Type B pancreatic cell (in vitro differentiated cells): ENCODE results near the gene RSBN1L. TPM values are rescaled to one million over a fixed set of nuclear protein-coding genes. Genes with fewer than 3 reads are reported as not detected.

ENCODE experiments used
- DNase-seq: peaks from one replicate; pipeline ENCODE4 v3.0.0; 2021; ENCODE audit warnings: mixed read lengths; ENCODE audit not compliant: unreplicated experiment; ENCODE audit errors: extremely low spot score
- H3K27ac Mint-ChIP-seq: 2 replicates; pipeline ENCODE4 v1.8.0; 2021; ENCODE audit warnings: mild to moderate bottlenecking, mixed read lengths
- H3K27me3 Mint-ChIP-seq: 2 replicates; pipeline ENCODE4 v1.8.0; 2021; ENCODE audit warnings: mixed read lengths
- H3K36me3 Mint-ChIP-seq: 2 replicates; pipeline ENCODE4 v1.8.0; 2021; ENCODE audit warnings: mixed read lengths
- H3K4me1 Mint-ChIP-seq: one replicate; pipeline ENCODE4 v1.8.0; 2021; ENCODE audit warnings: mixed read lengths; ENCODE audit not compliant: unreplicated experiment
- H3K4me3 Mint-ChIP-seq: 2 replicates; pipeline ENCODE4 v1.8.0; 2021; ENCODE audit warnings: mild to moderate bottlenecking, mixed read lengths
- H3K9me3 Mint-ChIP-seq: 2 replicates; pipeline ENCODE4 v1.8.0; 2021; ENCODE audit warnings: mixed read lengths
- total RNA-seq: library from RNA; stranded (reverse); gene quantifications from 2 replicates; pipeline ENCODE4 v1.2.1, GENCODE V29; 2021; ENCODE audit warnings: low replicate concordance
- TF ChIP-seq, protein P1 (sequence below): fragments of 200-600 bp; sonication (generic); conservative IDR thresholded peaks from 2 replicates; pipeline ENCODE4 v1.5.0; 2021; ENCODE audit warnings: antibody characterized with exemption, mild to moderate bottlenecking

Gene RSBN1L
- total RNA-seq, 1 donor from 2014 or later = 20.4 TPM

- Mint-ChIP-seq H3K4me3 (peak overlapping the region; percentile 93), H3K36me3 (peaks cover 12% of the 10 kb centered on the region), H3K4me1 (peaks cover 27% of the 10 kb centered on the region), H3K9me3 (no peaks in the 10 kb centered on the region), H3K27ac (peak overlapping the region; percentile 92), H3K27me3 (no peaks in the 10 kb centered on the region)
- TF ChIP-seq, protein P1, sequence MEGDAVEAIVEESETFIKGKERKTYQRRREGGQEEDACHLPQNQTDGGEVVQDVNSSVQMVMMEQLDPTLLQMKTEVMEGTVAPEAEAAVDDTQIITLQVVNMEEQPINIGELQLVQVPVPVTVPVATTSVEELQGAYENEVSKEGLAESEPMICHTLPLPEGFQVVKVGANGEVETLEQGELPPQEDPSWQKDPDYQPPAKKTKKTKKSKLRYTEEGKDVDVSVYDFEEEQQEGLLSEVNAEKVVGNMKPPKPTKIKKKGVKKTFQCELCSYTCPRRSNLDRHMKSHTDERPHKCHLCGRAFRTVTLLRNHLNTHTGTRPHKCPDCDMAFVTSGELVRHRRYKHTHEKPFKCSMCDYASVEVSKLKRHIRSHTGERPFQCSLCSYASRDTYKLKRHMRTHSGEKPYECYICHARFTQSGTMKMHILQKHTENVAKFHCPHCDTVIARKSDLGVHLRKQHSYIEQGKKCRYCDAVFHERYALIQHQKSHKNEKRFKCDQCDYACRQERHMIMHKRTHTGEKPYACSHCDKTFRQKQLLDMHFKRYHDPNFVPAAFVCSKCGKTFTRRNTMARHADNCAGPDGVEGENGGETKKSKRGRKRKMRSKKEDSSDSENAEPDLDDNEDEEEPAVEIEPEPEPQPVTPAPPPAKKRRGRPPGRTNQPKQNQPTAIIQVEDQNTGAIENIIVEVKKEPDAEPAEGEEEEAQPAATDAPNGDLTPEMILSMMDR = no peak
- no peak for DNase-seq
Observed at GRCh38 chr7:77796960-77797359, 100.7 kb downstream of the RSBN1L start.

GRCh38 chr7:77797734-77798393 lies 101.6 kb downstream of the RSBN1L start:
- Mint-ChIP-seq H3K4me3 (peak overlapping the region; percentile 93), H3K4me1 (peaks cover 27% of the 10 kb centered on the region), H3K27ac (peak overlapping the region; percentile 92), H3K9me3 (no peaks in the 10 kb centered on the region), H3K27me3 (no peaks in the 10 kb centered on the region), H3K36me3 (peaks cover 12% of the 10 kb centered on the region)
- no peak for DNase-seq
- TF ChIP-seq, protein P1 = no peak

DNA sequence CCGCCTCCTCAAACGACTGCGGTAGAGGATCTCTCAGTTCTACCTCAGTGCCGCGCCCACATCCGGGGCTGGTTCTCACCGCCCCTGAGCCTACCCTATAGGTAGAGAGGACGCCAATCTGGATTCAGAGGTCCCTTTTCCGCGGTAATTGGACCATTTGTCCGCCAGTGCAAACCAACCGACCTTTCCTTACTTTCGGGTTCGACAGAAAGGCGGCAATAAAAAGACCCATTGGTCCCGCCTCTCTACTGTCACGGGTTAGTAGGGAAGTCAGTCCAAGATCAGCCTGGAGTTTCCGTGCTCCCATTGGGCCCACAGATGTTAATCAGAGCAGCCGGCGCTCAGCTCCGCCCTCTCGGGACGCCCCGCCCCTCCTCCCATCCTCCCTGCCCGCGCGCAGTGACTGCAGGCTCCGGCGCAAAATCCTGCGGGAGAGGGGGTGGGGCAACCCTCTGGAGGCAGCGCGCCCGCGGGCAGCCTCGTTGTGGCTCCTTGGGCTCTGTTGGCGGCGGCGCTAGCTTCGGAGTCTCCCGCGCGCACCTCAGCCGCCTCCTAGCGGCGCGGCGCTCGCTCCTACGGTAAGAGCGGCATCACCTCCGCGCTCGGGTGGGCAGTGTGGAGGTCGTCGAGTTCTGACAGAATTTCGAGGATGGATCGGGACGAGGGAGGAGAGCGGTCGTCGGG lies 102.3 kb downstream of the RSBN1L start, which contains the start of the genes PHTF2 and TMEM60:
PHTF2 (plus strand) TSS at position 380 of the 684 bp plus-strand sequence.
TMEM60 (minus strand) TSS at position 41 of the 684 bp plus-strand sequence. CDS start 4,061 bp downstream, outside the sequence.
- H3K4me3 Mint-ChIP-seq = peak within 1 kb of the TSS; percentile 93
- peaks cover 27% of the 10 kb centered on the region for H3K4me1 Mint-ChIP-seq
- TF ChIP-seq, protein P1 = peak; percentile 72
- H3K27ac Mint-ChIP-seq = peak within 1 kb of the TSS; percentile 92
- H3K36me3 Mint-ChIP-seq = peaks cover 12% of the 10 kb centered on the region
- peak; percentile 98 for DNase-seq
- peaks cover 2% of the 10 kb centered on the region for H3K9me3 Mint-ChIP-seq
- H3K27me3 Mint-ChIP-seq = no peaks in the 10 kb centered on the region

DNA sequence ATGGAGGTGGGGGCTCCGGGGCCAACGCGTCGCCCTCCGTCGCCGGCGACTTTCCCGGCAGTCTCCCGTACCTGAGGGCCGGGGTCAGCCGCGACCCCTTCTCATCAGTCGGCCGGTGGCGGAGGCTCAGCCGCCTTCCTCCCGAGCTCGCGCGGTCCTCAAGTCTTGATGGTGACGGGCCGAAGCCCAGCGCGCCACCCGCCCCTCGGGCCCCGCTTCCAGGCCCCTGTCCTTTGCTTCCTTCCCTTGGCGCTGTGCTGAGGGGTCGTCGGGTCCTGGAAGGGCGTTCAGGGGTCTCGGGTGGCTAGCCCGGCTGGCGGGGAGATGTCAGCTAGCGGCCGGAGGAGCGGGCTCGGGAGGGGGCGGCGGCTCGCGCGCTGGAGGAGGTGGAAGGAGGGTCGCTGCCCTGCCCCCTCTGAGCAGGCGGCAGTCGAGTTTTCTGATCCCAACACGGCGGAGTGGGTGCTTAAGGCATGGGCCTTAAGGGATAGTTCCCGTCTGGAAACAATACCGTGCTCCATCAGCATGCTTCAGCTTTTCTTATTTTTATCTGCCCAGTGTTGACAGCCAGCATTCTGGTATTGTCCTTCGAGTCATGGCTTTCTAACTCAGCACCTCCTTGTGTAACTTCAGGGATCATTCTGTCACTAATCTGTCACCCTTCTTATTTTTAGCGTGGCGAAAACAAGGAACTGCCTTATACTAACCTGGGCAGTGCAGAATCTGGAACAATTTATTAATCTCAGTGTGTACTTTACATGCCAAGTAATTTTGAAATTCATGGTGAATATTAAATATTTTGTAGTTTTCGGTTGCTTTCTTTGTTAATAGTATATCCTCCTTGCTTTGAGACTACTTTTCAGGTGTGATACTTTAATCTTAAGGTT lies 103.1 kb downstream of the RSBN1L start:
- H3K9me3 Mint-ChIP-seq = peaks cover 6% of the 10 kb centered on the region
- TF ChIP-seq, protein P1 = peak; percentile 23
- peak; percentile 75 for DNase-seq
- peak overlapping the region; percentile 93 for H3K4me3 Mint-ChIP-seq
- no peaks in the 10 kb centered on the region for H3K27me3 Mint-ChIP-seq
- peaks cover 6% of the 10 kb centered on the region for H3K36me3 Mint-ChIP-seq
- peaks cover 22% of the 10 kb centered on the region for H3K4me1 Mint-ChIP-seq
- H3K27ac Mint-ChIP-seq = peak overlapping the region; percentile 92

DNA sequence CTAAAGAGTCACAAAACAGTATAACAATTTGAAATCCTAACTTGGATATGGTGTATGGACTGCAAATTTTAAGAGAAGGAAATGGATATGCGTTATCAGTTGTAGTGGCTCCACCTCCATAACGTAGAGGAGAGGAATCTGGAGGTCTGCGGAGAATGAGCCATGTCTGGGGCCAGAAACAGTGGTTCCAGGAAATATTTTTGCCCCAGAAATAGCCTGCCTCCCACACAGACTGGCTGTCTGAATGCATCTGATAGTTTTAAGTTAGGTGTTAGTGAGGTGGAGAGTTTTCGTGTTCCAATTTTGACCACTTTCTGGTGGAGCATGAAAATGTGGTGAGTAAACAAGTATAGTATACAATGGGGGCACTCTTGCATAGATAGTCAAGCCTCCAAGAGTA lies 103.9 kb downstream of the RSBN1L start:
- DNase-seq = no peak
- TF ChIP-seq, protein P1 = no peak
- Mint-ChIP-seq H3K4me1 (peaks cover 16% of the 10 kb centered on the region), H3K27ac (peak overlapping the region; percentile 92), H3K36me3 (peaks cover 8% of the 10 kb centered on the region), H3K4me3 (peak overlapping the region; percentile 93), H3K27me3 (no peaks in the 10 kb centered on the region), H3K9me3 (peaks cover 8% of the 10 kb centered on the region)
